SW480 (cell line): ENCODE measurements around the gene TSEN2.
"Not testable (repeated sequence)": the region's sequence is repeated elsewhere in the genome, so short reads cannot be mapped to it uniquely, and the experiment has no call there.

Experiments used
- DNase-seq: peaks from one replicate; pipeline ENCODE4 v3.0.0-alpha.2; 2016; ENCODE audit warnings: low spot score

The TSEN2 gene

GRCh38 chr3:12452361-12453330 is 31.6 kb upstream of the TSEN2 start:
- no peak for DNase-seq

DNA sequence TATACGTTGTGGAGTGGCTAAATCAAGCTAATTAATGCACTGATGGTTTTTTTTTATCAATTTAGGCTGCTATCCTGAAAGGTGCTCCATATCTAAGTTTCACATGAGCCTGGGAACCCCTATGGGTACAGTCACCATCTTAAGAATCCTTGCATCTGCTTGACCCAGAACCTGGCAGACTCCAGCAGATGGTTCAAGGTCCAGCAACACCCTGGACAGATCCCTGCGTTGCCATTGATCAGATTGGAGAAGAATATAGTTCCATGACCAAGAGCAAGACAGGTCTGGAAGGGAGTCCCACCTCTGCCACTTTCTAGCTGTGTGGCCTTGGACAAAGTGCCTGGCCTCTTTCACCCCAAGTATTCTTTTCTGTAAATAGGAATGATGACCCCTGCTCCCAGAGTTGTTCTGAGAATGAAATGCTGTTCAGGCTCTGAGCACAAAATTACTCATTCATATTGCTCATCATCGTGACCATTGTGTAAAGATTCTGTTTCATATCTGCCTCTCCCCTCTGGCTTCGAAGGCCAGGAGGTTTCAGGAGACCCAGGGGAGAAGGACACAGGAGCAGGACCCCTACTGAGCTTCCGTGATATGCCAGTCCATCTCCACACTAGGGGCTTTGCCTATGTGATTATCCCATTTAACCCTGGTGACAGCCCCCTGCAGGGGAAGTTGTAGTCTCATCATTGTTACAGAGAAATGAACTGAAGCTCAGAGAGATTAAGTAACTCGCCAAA is 30.0 kb upstream of the TSEN2 start:
- DNase-seq, result no peak

- DNase-seq, result no peak
These were observed 29.5 kb upstream of the TSEN2 start for GRCh38 chr3:12454816-12455121.

- no peak for DNase-seq
These were observed 28.5 kb upstream of the TSEN2 start for GRCh38 chr3:12455740-12456139.

DNA sequence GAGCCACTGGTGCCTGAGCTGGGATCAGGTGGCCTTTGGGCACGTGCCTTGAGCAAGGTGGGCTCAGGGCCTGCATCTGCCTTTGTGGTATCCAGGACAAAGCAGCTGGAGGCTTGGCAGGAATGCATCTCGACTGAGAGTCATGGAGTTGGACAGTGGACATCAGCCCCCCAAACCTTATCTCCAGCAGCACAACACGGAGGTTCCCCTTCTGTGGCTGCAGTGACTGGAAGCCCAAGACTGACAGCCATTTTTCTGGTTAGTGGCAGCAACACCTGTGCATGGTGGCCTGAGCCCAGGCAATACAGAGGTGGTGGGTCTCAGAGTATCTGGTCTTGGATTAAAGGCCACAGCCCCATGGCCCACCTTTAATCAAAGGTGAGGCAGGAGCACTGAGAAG is 27.8 kb upstream of the TSEN2 start:
- no peak for DNase-seq

GRCh38 chr3:12457380-12457779 is 26.9 kb upstream of the TSEN2 start:
- DNase-seq, result not testable (repeated sequence)

DNA sequence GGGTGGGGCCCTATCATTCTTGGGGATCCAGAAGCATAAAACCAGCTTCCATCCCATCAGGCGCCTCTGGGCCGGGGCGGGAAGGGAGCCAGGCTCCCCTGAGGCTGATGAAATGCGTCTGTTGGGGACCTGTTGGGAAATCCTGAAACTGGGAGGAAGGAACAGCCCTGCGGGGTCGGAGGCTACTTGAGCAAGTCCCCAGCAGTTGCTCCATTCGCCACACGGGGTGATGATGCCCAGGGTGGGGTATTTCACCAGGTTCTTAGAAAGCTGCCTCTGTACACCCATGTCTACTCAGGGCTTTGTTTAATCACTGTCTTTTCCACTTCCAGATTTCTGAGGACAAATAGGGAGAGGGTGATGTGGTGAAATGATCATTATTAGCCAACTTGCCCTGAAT is 25.4 kb upstream of the TSEN2 start:
- no peak for DNase-seq

- no peak for DNase-seq
These were observed 24.2 kb upstream of the TSEN2 start for GRCh38 chr3:12460127-12460526.

DNA sequence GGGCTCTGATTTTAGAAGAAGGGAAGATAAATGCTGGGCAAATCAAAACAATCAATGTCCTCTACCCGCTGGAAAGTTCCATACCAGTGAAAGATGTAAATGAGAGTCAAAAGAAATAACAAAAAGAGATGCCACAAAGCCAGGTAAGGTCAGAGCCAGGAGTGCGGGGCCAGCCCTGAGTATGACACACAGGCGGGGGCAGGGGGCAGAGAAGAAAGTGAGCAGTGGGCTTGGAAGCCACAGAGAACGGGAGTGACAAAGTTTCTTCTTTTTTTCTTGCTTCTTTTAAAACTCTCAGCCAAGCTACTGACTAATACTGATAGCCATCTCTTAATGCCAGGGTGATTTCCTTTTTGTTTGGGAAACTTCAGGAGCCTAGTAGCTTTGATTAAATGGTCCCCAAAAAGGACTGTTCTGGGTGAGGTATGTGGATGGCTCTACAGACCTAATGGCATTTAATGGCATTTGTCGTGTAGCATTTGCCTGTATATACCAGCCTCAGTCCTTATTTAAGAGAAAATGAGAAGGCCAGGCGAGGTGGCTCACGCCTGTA is 23.1 kb upstream of the TSEN2 start:
- DNase-seq, result no peak

DNA sequence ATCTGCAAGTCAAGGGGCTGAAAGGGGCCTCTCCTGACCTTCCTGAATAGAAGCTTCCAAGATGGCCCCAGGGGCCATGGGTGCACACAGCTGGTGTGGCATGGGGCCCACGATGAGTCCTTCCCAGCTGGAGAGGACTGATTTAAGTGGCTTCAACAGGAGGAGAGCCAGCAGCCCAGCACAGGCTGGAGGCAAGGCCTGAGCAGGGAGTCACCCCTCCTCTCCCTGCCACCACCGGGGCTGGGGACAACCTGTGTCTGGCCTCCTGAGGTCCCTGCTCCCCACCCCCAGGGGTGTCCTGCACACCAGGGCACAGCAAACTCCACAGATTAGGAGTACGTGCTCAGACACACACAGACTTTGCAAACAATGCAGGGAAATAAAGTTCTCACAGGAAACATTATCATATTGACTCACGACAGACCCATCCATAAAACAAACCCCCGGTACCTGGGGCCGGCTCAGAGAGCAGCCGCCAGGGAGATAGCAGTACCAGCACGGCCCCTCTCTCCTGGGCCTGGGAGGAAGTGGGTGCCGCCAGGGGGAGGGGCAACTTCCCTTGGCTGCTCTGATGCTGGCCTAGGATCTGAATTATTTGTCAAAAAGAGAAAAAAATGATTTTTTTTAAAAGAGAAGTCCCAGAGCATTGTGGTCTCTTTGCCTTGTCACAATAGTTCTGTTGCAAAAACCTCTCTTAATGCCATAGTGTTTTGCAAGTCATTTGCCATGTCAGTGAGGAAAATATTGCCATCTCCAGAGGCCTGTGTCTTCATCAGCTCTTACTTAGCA is 21.9 kb upstream of the TSEN2 start:
- DNase-seq, result no peak

- DNase-seq, result no peak
These were observed 20.6 kb upstream of the TSEN2 start for GRCh38 chr3:12463686-12464085.

DNA sequence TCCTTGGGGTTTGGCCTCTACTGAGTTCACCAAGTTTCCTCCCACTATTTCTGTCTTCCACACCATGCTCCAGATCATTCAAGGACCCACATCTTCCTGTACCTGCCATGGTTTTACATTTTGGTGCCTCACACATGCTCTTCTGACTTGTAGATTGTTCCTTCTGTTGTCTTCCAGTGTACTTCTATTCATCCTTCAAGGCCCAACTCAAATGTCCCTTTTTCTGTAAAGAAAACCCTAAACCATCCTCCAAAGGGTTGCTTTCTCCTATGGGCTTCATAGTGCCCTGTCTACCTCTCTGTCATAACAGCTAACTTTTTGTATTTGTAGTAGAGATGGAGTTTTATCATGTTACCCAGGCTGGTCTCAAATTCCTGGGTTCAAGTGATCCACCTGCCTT is 20.1 kb upstream of the TSEN2 start:
- no peak for DNase-seq

GRCh38 chr3:12465151-12465835 is 19.0 kb upstream of the TSEN2 start:
- no peak for DNase-seq

GRCh38 chr3:12465836-12466225 is 18.4 kb upstream of the TSEN2 start:
- no peak for DNase-seq

- DNase-seq, result no peak
These were observed 16.5 kb upstream of the TSEN2 start for GRCh38 chr3:12467746-12468145.

DNA sequence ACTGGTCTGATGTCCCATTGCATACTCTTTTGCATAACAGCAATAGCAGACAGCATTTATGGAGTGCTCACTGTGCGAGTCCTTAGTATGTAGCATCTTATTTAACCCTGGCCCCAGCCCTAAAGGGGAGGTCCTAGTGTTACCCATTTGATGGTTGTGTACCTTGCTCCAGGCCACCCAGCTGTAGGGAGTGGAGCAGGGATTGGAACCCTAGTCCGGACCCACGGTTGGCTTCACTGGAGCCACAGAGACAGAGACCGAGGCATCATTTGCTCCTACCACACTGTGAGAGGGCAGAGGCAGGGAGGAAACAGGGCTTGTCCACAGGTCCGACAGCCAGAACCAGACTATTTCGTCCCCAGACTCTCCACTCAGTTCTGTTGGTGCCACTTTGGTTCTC is 16.0 kb upstream of the TSEN2 start:
- no peak for DNase-seq

GRCh38 chr3:12468757-12469156 is 15.5 kb upstream of the TSEN2 start:
- no peak for DNase-seq

- not testable (repeated sequence) for DNase-seq
These were observed 15.1 kb upstream of the TSEN2 start for GRCh38 chr3:12469222-12469621.

DNA sequence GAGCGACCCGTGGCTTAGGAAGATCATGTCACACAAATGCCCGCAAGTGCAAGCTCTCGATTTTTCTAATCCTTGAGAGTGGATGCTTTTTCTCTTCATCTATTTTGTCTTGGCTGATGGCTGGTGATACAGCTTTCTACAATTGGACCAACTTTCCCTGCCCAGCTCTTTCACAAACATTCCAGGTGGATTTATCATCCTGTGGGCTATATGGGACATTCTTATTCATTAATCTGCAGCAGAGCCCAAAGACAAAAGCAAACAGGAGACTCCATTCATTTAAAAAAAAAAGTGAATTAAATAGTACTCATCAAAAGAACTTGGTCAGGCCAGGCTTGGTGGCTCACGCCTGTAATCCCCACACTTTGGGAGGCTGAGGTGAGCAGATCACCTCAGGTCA is 14.2 kb upstream of the TSEN2 start:
- DNase-seq, result peak; percentile 56

- DNase-seq, result no peak
These were observed 13.6 kb upstream of the TSEN2 start for GRCh38 chr3:12470680-12471079.

GRCh38 chr3:12471241-12471640 is 13.0 kb upstream of the TSEN2 start:
- peak; percentile 94 for DNase-seq
